ENCODE data around the gene UBALD2.
"Not testable (repeated sequence)": the region's sequence is repeated elsewhere in the genome, so short reads cannot be mapped to it uniquely, and the experiment has no call there.

DNA sequence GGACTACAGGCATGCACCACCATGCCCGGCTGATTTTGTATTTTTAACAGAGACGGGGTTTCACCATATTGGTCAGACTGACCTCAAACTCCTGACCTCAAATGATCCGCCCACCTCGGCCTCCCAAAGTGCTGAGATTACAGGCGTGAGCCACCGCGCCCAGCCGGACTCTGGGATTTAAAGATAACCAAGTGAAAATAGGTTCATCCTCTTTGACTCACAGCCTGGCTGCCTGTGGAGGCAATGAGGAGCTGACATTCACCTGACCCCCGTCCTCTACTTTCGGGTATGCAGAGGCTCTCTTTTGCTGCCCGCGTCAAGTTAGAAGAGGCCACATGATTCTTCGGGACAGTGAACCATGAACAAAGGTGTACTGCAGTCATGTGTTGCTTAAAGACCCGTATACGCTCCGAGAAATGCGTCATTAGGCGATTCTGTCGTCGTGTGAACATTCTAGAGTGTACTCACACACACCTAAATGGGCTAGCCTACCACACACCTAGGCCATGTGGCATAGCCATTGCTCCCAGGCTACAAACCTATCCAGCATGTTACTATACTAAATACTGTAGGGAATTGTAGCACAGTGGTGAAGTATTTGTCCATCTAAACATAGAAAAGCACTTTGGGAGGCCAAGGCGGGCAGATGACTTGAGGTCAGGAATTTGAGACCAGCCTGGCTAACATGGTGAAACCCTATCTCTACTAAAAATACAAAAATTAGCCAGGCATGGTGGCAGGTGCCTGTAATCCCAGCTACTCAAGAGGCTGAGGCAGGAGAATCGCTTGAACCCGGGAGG, 12.0 kb upstream of the UBALD2 start:
- TF ChIP-seq CTCF (optimal IDR thresholded peaks at IDR 0.05 in 1 of 3, IDR thresholded peaks at IDR 0.05 in 1 of 3, conservative IDR thresholded peaks at IDR 0.05 in 1 of 3; ENCODE audit: extremely low read depth in 1 of 3, insufficient read depth in 2 of 3, low read length in 3 of 3); EZH2 (IDR thresholded peaks at IDR 0.05; ENCODE audit: low read length): not testable (repeated sequence)

Data from keratinocyte (primary cell).